Heart left ventricle (tissue), 13 donors: ENCODE measurements around the gene FCER1G.

Experiments
- CTCF ChIP-seq, 12 donors: fragments of 200-600 bp; sonication (generic) in 4 of 12; IDR thresholded peaks; one replicate each; pipeline versions ENCODE4 v1.5.0 to v1.8.0; 2018 to 2022; ENCODE audit warnings: antibody characterized with exemption in 12 of 12, mild to moderate bottlenecking in 5 of 12
- POLR2A ChIP-seq, 2 donors: fragments of 450-650 bp; IDR thresholded peaks; one replicate each; pipeline ENCODE4 v1.6.1; 2017; ENCODE audit warnings: antibody characterized with exemption in 2 of 2, mild to moderate bottlenecking in 2 of 2, moderate library complexity in 2 of 2
- donor health status: ischemic (EF 13 %, LVEDD 7.1; RV severe dilation, severe dysfunction).
- donor health status: DM: no; HTN: yes; CAD: no.
- donor health status: DM: no; HTN: no; CAD: no.
- donor health status: ischemic (EF 25% LVEDD 6.9; RV normal size, moderate dysfunction).
- donor health status: ischemic (EF 25% LVEDD 5.7; RV mildly dilated, moderate dysfunction).
- donor health status: ischemic (EF 35%, LVEDD 5.7; RV mildly dilated, moderate dysfunction).
- donor health status: nonischemic (EF 11% LVEDD 7.7; RV severe dilation, severe dysfunction).
- donor health status: DM: yes; HTN: yes; CAD: no.
- donor health status: PGD.
- donor health status: ischemic (EF 29% LVEDD 5.4; RV normal size, mild dysfunction).
- donor health status: nonischemic (EF 23%, LVEDD 6.1; RV moderate dilation, normal function).

- TF ChIP-seq CTCF (IDR thresholded peaks at IDR 0.05), result no peak
- TF ChIP-seq POLR2A (IDR thresholded peaks at IDR 0.05), result no peak
Measured at GRCh38 chr1:161259765-161260164, 44.7 kb downstream of the FCER1G start.
